RWPE2 (cell line): ENCODE data around the gene CDR2.

Experiments
- ATAC-seq: fragments of 200-7000 bp; cut with Tn5 transposase; 3 replicates; pipeline ENCODE4 v1.9.1; 2021; ENCODE audit warnings: low read depth
- DNase-seq: peaks from one replicate; pipeline ENCODE4 v3.0.0-alpha.2; 2020; ENCODE audit warnings: low spot score
- H3K27ac ChIP-seq: fragments of 450-650 bp; 2 replicates; pipeline ENCODE4 v1.5.1; 2017; ENCODE audit warnings: mild to moderate bottlenecking; ENCODE audit not compliant: poor library complexity, severe bottlenecking
- H3K27me3 ChIP-seq: fragments of 250-450 bp; sonication (Bioruptor Pico); 2 replicates; pipeline ENCODE4 v1.5.1; 2021; ENCODE audit warnings: mild to moderate bottlenecking, moderate library complexity; ENCODE audit not compliant: insufficient read depth, poor library complexity, severe bottlenecking
- H3K36me3 ChIP-seq: fragments of 250-450 bp; sonication (Bioruptor Pico); 2 replicates; pipeline ENCODE4 v1.5.1; 2020; ENCODE audit warnings: low read depth, mild to moderate bottlenecking, moderate library complexity
- H3K4me1 ChIP-seq: fragments of 250-450 bp; sonication (Bioruptor Pico); 2 replicates; pipeline ENCODE4 v1.5.1; 2021; ENCODE audit warnings: mild to moderate bottlenecking, moderate library complexity; ENCODE audit not compliant: insufficient read depth, poor library complexity, severe bottlenecking
- H3K4me3 ChIP-seq: fragments of 250-450 bp; sonication (Bioruptor Pico); 2 replicates; pipeline ENCODE4 v1.5.1; 2021; ENCODE audit warnings: mild to moderate bottlenecking, moderate library complexity; ENCODE audit not compliant: severe bottlenecking
- H3K9me3 ChIP-seq: fragments of 250-450 bp; sonication (Bioruptor Pico); 2 replicates; pipeline ENCODE4 v1.5.1; 2021; ENCODE audit warnings: mild to moderate bottlenecking, moderate library complexity; ENCODE audit not compliant: severe bottlenecking
- TF ChIP-seq, protein P1 (sequence below): fragments of 450-650 bp; IDR thresholded peaks from one replicate; pipeline ENCODE4 v1.5.1; 2017; ENCODE audit warnings: mild to moderate bottlenecking, moderate library complexity; ENCODE audit not compliant: poor library complexity, severe bottlenecking

Gene CDR2

DNA sequence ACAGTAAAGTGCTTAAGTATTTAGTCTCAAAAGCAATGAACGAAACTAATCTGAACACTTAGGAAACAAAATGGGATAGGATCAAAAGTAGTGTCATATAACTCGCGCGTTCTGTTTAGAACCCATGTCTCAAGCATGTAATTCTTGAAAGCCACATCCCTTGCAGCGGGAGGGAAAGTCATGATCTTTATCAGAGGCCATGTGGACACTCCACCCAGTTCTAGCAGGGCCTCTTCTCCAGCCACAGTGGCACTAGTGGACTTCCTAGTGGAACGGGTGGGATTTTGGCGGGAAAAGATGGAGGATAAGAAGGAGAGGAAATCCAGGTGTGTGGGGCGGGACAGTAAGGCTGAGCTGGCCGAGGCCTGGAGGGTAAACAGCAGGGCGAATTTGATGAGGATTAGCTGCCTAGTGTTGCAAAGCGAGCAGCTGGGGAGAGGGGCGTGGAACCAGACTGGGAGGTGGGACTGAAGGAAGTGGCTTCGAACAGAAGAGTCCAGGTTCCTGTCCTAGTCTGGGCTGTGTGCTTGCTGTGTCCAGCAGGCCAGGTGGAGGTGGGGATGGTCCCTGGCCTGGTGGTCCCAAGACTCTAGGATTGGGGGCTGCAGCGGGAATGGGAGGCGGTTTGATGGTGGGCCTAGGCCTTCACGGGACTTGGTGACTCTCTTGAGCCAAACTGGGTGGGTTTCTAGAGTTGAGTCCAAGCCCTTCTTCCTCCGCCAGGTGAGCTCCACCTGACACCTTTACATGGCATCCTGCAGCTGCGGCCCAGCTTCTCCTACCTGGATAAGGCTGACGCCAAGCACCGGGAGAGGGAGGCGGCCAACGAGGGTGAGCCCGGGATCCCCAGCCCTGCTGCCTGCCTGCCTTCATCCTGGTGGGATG lies 61.3 kb downstream of the CDR2 start:
- Histone ChIP-seq H3K4me3 (no peak overlapping the region), H3K27me3 (no peaks in the 10 kb centered on the region), H3K36me3 (peaks cover 73% of the 10 kb centered on the region), H3K27ac (no peak overlapping the region), H3K4me1 (peaks cover 11% of the 10 kb centered on the region), H3K9me3 (no peaks in the 10 kb centered on the region)
- ATAC-seq, result no peak
- DNase-seq, result no peak
- TF ChIP-seq, protein P1, sequence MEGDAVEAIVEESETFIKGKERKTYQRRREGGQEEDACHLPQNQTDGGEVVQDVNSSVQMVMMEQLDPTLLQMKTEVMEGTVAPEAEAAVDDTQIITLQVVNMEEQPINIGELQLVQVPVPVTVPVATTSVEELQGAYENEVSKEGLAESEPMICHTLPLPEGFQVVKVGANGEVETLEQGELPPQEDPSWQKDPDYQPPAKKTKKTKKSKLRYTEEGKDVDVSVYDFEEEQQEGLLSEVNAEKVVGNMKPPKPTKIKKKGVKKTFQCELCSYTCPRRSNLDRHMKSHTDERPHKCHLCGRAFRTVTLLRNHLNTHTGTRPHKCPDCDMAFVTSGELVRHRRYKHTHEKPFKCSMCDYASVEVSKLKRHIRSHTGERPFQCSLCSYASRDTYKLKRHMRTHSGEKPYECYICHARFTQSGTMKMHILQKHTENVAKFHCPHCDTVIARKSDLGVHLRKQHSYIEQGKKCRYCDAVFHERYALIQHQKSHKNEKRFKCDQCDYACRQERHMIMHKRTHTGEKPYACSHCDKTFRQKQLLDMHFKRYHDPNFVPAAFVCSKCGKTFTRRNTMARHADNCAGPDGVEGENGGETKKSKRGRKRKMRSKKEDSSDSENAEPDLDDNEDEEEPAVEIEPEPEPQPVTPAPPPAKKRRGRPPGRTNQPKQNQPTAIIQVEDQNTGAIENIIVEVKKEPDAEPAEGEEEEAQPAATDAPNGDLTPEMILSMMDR, result no peak

DNA sequence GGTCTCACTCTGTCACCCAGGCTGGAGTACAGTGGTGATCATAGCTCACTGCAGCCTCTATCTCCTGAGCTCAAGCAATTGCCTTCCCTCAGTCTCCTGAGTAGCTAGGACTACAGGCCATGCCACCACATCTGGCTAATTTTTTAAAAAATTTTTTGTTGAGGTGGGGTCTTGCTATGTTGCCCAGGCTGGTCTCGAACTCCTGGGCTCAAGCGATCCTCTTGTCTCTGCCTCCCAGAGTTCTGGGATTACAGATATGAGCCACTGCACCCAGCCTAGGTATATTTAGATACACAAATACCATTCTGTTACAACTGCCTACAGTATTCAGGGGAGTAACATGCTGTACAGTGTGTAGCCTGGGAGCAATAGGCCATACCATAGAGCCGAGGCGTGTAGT lies 62.9 kb downstream of the CDR2 start:
- ATAC-seq, result no peak
- TF ChIP-seq, protein P1, result no peak
- no peak for DNase-seq
- no peaks in the 10 kb centered on the region for H3K27me3 ChIP-seq
- no peak overlapping the region for H3K27ac ChIP-seq
- H3K4me1 ChIP-seq, result peaks cover 11% of the 10 kb centered on the region
- H3K9me3 ChIP-seq, result no peaks in the 10 kb centered on the region
- peaks cover 68% of the 10 kb centered on the region for H3K36me3 ChIP-seq
- H3K4me3 ChIP-seq, result no peak overlapping the region

DNA sequence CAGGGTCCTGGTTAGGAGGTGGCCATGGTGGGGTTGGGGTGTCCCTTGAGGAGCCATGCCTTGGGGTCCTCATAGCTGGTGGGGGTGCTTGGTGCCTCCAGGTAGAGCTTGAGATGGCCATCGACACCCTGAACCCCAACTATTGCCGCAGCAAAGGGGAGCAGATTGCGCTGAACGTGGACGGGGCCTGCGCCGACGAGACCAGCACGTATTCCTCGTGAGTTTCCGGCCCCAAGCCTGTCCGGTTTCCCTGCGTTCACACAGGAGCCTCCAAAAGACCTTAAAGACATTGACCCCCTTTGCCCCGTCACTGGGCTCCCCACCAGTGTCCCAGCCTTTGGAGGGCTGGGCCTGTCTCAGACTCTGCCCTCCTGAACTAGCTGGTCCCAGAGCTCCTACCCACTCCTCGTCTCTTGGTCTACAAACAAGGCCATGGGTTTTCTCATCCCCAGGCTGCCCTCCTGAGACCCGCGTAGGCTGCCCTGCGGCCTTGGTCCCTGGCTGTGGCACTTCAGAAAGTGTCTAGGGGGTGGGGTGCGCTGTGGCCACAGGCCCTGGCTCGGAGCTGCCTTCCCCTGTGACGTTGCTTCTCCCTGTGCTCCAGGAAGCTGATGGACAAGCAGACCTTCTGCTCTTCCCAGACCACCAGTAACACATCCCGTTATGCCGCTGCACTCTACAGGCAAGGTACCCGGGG lies 65.4 kb downstream of the CDR2 start:
- no peak overlapping the region for H3K4me3 ChIP-seq
- H3K36me3 ChIP-seq, result peaks cover 67% of the 10 kb centered on the region
- TF ChIP-seq, protein P1, result no peak
- no peak overlapping the region for H3K27ac ChIP-seq
- H3K9me3 ChIP-seq, result no peaks in the 10 kb centered on the region
- DNase-seq (no peak), ATAC-seq (no peak)
- H3K4me1 ChIP-seq, result no peaks in the 10 kb centered on the region
- no peaks in the 10 kb centered on the region for H3K27me3 ChIP-seq

DNA sequence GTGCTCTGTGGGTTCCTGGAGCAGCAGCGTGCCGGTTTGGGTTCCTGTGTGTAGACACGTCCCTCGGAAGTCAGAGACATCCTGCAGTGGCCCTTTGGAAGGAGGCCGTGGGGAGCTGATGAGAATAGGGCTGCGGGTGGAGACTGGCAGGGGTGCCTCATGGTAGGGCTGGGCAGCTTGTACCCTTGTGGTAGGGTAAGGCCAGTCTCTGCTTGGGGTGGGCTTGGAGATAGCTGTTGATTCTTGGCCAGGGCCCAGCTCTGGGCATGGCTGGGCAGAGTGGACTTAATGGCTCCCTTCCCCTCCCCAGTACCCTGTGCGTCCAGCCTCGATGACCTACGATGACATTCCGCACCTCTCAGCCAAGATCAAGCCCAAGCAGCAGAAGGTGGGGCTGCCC lies 66.6 kb downstream of the CDR2 start:
- ATAC-seq (no peak), DNase-seq (no peak)
- H3K27me3 ChIP-seq, result no peaks in the 10 kb centered on the region
- H3K4me3 ChIP-seq, result no peak overlapping the region
- H3K4me1 ChIP-seq, result no peaks in the 10 kb centered on the region
- no peaks in the 10 kb centered on the region for H3K9me3 ChIP-seq
- no peak overlapping the region for H3K27ac ChIP-seq
- TF ChIP-seq, protein P1, result no peak
- peaks cover 65% of the 10 kb centered on the region for H3K36me3 ChIP-seq

DNA sequence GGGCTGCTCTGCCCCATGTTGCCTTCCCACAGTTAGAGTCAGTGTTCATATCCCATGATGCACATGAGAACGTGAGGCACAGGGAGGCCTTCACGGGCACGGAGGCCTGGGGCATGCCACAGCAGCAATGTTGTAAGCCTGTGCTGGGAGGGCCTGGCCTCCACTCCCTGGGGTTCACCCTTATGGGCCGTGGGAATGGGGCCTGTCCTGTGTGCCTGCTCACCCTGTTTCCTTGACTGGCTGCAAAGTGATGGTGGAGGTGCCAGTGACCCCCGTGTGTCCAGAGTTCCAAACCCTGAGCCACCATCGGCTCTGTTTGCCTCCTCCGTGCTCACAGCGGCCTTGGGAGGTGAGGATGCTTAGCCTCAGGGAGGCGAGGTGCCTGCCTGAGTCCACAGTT lies 67.6 kb downstream of the CDR2 start:
- Histone ChIP-seq H3K4me1 (no peaks in the 10 kb centered on the region), H3K27me3 (no peaks in the 10 kb centered on the region), H3K9me3 (no peaks in the 10 kb centered on the region), H3K36me3 (peaks cover 60% of the 10 kb centered on the region), H3K27ac (no peak overlapping the region), H3K4me3 (no peak overlapping the region)
- ATAC-seq, result no peak
- no peak for DNase-seq
- TF ChIP-seq, protein P1, result no peak
